CD4-positive, alpha-beta T cell treated with Interferon alpha-2 for 1 hour (primary cell): ENCODE data around the gene FGD6.
"Not testable (repeated sequence)": the region's sequence is repeated elsewhere in the genome, so short reads cannot be mapped to it uniquely, and the experiment has no call there.

ENCODE experiments used
- DNase-seq, 2 donors: peaks; one replicate each; pipeline ENCODE4 v3.0.0-alpha.2; 2020 to 2022

The FGD6 gene

GRCh38 chr12:95217377-95218149 lies at the start of gene FGD6, which contains the start of gene VEZT:
Gene FGD6, minus strand, starts transcription at chr12:95217467. Its CDS starts 227 bp downstream, at chr12:95217240.
Gene VEZT, plus strand, starts transcription at chr12:95217807. Its CDS starts 44 bp downstream, at chr12:95217851.
- DNase-seq, result peak; percentile 99

- no peak for DNase-seq
Observed at GRCh38 chr12:95266254-95266653, 49.0 kb upstream of the FGD6 start.

- no peak for DNase-seq
Observed at GRCh38 chr12:95265765-95266164, 48.5 kb upstream of the FGD6 start.

- DNase-seq, result no peak
Observed at GRCh38 chr12:95262808-95263207, 45.5 kb upstream of the FGD6 start.

GRCh38 chr12:95261109-95261508 lies 43.8 kb upstream of the FGD6 start:
- no peak for DNase-seq

GRCh38 chr12:95259368-95259767 lies 42.1 kb upstream of the FGD6 start:
- DNase-seq, result no peak

- DNase-seq, result no peak
Observed at GRCh38 chr12:95258803-95259202, 41.5 kb upstream of the FGD6 start.

GRCh38 chr12:95258151-95258550 lies 40.9 kb upstream of the FGD6 start:
- DNase-seq, result no peak

- no peak for DNase-seq
Observed at GRCh38 chr12:95257541-95257940, 40.3 kb upstream of the FGD6 start.

- no peak for DNase-seq
Observed at GRCh38 chr12:95253386-95253785, 36.1 kb upstream of the FGD6 start.

GRCh38 chr12:95248604-95249360 lies 31.5 kb upstream of the FGD6 start:
- DNase-seq, result no peak

GRCh38 chr12:95248095-95248494 lies 30.8 kb upstream of the FGD6 start:
- DNase-seq, result no peak

- DNase-seq, result no peak
Observed at GRCh38 chr12:95244350-95244749, 27.1 kb upstream of the FGD6 start.

- DNase-seq, result no peak
Observed at GRCh38 chr12:95243497-95244183, 26.4 kb upstream of the FGD6 start.

- DNase-seq, result no peak
Observed at GRCh38 chr12:95241761-95242506, 24.7 kb upstream of the FGD6 start.

GRCh38 chr12:95241138-95241537 lies 23.9 kb upstream of the FGD6 start:
- DNase-seq, result not testable (repeated sequence)

GRCh38 chr12:95240556-95240955 lies 23.3 kb upstream of the FGD6 start:
- DNase-seq, result no peak

- DNase-seq, result not testable (repeated sequence)
Observed at GRCh38 chr12:95239835-95240234, 22.6 kb upstream of the FGD6 start.

GRCh38 chr12:95239216-95239615 lies 21.9 kb upstream of the FGD6 start:
- DNase-seq, result no peak

- DNase-seq, result no peak
Observed at GRCh38 chr12:95238150-95238549, 20.9 kb upstream of the FGD6 start.

GRCh38 chr12:95237315-95237714 lies 20.0 kb upstream of the FGD6 start:
- no peak for DNase-seq

- DNase-seq, result not testable (repeated sequence)
Observed at GRCh38 chr12:95235621-95236020, 18.4 kb upstream of the FGD6 start.

GRCh38 chr12:95234187-95234586 lies 16.9 kb upstream of the FGD6 start:
- DNase-seq, result not testable (repeated sequence)
